ENCODE data around the gene TRAF3IP3. TPM values are rescaled to one million over a fixed set of nuclear protein-coding genes. Genes with fewer than 3 reads are reported as not detected.

Gene TRAF3IP3, protein sequence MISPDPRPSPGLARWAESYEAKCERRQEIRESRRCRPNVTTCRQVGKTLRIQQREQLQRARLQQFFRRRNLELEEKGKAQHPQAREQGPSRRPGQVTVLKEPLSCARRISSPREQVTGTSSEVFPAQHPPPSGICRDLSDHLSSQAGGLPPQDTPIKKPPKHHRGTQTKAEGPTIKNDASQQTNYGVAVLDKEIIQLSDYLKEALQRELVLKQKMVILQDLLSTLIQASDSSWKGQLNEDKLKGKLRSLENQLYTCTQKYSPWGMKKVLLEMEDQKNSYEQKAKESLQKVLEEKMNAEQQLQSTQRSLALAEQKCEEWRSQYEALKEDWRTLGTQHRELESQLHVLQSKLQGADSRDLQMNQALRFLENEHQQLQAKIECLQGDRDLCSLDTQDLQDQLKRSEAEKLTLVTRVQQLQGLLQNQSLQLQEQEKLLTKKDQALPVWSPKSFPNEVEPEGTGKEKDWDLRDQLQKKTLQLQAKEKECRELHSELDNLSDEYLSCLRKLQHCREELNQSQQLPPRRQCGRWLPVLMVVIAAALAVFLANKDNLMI
- 1 to 10 TPM; 1.3 to 2.7 TPM for total RNA-seq
- long read RNA-seq, partial matches to known transcripts = 1 of 1 reads
- long read RNA-seq, other reads (novel, unspliced or antisense) = 0 of 1 reads

DNA sequence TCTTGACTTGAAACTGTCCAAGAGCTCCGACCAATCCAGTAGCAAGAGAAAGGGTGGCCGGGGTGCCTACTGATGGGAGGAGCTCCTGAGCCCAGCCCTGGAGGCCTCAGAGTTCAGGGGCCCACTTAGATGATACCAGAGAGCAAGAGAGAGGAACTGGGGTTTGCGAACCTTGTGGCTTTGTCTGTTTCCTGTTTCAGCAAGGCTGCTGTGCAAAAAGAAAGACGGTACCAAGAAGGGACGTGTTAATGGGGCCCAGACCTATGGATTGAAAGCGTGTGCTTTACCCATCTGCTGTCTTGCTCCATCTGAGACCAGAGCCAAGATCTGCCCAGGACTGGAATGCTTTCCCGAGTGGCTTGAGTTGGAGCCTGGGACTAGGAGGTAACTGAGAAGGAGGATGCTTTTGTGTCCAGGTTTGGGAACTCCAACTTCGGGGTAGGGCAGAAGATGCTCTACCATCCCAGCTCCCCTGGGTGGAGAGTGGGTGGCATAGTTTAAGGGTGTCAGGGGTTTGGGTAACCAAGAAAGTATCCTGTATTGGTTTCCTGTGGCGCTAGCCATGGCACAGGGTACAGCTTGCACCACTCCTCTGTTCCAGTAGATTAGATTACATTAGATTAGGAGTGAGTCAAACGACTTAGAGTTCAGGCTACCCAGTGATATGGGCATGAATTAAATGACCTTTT lies at the start of gene TRAF3IP3:
TRAF3IP3 (plus strand) TSS at position 128 of the 689 bp plus-strand sequence. CDS start 3,987 bp downstream, outside the sequence.
- intact Hi-C loops (cut with DNase I) = no loop called here
- DNase-seq = peak; percentile 28
- ATAC-seq = peak; percentile 72 to 77

DNA sequence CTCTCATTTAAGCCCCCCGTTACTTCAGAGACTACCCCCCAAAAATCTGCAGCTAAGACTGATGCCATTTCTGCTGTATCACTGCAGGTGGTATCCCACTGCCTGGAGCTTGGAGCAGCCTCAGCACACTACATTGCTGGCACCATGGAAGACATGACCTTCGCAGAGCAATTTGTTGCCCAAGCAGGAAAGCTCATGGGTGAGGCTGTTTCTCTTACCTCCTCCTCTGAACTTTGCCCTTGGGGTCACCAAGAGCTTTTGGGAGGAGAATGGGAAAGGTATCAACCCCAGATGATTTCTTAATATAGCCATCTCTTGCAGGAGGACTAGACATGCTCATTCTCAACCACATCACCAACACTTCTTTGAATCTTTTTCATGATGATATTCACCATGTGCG lies 49.2 kb upstream of the TRAF3IP3 start:
- ATAC-seq (no peak), DNase-seq (no peak)
- intact Hi-C loops (cut with DNase I) = no loop called here

DNA sequence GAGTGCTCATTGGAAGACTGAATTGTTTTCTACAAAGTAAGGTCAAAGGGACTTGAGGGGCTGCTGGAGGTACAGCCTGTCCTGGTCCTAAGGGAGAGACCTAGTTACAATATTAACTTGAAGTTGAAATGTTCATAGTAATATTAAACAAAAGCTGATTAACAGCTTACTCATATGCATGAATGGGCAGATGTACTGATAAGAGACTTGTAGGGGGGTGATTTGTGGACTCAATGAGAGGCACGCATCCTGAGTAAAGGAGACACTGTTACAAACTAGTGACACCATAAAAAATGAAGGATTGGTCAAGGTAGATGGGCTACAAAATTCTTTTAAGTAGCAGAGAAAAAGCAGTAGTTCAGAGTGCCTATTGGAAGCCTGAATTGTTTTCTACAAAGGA lies 48.5 kb upstream of the TRAF3IP3 start:
- intact Hi-C loops (cut with DNase I) = no loop called here
- ATAC-seq = no peak
- no peak for DNase-seq

DNA sequence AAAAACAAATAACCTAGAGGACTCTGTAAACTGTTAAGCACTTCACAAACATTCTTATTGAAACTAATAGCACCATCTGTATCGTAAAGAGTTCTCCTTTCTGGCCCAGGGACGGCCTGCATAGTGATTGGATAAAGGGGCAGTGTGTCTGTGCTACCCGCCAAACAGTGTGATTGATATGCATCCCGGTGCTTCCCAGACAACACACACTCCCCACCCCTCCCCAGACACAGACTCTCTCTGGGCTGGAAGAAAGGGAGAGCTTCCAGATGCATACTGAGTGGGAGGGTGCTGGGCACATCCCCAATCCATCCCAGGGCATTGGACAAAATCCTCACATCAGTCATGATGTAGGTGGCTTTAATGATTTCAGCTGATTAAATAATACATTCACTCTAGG lies 47.6 kb upstream of the TRAF3IP3 start:
- ATAC-seq = no peak
- no peak for DNase-seq
- intact Hi-C loops (cut with DNase I) = no loop called here

DNA sequence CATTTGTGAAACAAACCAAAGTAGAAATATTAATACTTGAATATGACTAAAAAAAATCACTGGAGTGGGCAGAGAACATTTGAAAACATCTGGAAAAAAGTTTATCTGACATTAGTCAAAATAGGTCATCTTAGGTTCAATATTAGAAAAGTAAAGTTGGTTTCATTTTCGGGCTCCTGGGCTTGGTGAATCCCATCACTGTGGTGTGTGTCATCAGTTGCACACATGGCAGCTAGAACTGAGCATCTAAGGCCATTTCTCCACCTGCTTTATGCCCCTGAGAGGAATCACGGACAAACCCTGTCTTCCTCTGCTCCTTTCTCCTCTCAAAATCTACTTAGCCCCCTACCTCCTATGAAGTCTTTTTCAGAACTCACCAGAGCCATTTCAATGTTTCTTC lies 45.8 kb upstream of the TRAF3IP3 start:
- DNase-seq (no peak), ATAC-seq (no peak)
- intact Hi-C loops (cut with DNase I) = no loop called here

DNA sequence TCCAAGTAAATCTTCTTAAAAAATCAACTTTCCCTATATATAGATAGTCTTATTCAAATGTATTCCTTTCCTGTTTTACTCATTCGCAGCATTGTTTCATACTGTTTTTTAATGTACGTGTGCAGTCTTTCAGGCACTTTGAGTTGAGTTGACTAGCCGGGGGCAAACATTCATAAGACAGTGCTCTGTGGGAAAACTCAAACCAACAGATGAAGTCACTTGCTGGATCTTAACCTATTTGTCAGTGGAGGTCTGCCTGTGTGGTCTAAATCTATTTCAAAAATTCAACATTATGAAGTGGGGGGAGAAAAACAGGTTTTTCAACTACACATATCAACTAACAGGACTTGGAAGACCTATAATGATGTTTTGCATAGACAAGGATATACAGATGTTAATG lies 45.0 kb upstream of the TRAF3IP3 start:
- ATAC-seq = no peak
- intact Hi-C loops (cut with DNase I) = no loop called here
- DNase-seq = no peak

DNA sequence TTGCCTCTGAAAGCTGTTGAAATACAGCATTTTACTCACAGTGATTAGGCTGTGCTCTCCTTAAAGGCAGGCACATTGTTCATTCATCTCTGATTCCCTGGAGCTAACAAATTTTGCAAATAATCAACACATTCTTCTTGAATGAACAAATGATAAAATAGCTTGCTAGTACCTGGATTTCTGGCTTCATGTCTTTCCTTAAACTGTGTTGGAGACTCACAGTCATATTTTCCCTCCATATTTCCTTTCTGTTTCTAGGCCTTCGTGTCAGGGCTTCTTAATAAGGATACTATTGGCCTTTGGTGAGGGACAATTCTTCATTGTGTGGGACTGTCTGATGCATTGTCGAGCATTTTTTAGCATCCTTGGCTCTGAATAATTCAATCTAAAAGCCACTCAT lies 41.5 kb upstream of the TRAF3IP3 start:
- intact Hi-C loops (cut with DNase I) = no loop called here
- DNase-seq = no peak
- no peak for ATAC-seq

DNA sequence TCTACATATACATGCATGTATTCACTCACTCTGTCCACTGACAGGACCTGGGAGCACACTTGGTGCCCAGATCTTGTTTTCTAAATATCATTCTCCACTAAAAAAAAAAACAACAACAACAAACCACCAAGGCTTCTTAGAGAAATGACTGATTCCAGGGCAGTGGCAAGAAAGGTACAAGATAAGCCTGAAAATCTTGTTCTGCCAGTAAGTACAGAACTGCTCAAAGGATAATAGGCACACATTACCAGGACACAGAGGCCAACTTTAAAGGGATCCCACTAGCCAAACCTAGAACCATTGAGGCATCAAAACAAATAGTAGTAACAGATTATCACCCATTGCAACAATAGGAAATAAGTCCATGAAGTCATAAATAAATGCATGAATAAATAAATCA lies 40.5 kb upstream of the TRAF3IP3 start:
- DNase-seq (no peak), ATAC-seq (no peak)
- intact Hi-C loops (cut with DNase I) = no loop called here

DNA sequence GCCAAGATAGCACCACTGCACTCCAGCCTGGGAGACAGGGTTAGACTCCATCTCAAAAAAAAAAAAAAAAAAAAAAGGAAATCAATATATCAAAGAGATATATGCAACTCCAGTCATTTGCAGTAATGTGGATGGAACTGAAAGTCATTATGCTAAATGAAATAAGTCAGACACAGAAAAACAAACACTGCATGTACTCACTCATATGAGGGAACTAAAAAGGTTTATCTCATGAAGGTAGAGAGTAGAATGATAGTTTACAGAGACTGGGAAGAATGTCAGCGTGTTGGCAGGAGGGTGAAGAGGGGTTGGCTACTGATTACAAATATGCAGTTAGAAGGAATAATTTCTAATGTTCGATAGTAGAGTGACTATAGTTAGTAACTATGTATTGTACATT lies 38.0 kb upstream of the TRAF3IP3 start:
- ATAC-seq (no peak), DNase-seq (no peak)
- intact Hi-C loops (cut with DNase I) = no loop called here

DNA sequence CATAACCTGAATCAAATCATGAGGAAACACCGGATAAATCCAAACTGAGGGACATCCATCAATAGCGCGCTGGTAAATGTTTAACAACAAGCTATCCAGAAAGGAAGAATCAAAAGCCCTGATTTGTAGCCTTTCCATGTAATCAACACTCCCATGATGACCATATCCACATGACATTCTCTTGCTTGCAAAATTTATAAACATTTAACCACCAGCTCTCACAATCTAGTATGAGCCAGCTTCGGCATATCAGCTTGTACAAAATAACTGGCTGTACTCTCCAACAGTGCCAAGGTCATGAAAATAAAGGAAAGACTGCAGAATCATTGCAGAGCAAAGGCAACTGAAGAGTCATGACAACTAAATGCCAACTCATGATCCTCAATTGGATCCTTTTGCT lies 35.5 kb upstream of the TRAF3IP3 start:
- no peak for DNase-seq
- ATAC-seq = peak; percentile 73 to 86
- intact Hi-C loops (cut with DNase I) = no loop called here

DNA sequence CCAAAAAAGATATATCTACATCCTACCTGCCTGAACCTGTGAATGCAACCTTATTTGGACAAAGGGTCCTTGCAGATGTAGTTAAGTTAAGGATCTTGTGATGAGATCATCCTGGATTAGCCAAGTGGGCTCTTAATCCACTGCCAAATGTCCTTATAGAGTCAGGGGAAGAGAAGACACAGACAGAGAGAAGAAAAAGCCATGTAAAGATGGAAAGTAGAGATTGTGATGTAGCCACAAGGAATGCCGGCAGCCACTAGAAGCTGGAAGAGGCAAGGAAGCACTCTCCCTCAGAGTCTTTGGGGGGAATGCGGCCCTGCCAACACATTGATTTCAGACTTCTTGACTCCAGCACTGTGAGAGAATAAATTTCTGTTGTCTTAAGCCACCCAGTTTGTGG lies 35.0 kb upstream of the TRAF3IP3 start:
- intact Hi-C loops (cut with DNase I) = no loop called here
- no peak for DNase-seq
- no peak for ATAC-seq

DNA sequence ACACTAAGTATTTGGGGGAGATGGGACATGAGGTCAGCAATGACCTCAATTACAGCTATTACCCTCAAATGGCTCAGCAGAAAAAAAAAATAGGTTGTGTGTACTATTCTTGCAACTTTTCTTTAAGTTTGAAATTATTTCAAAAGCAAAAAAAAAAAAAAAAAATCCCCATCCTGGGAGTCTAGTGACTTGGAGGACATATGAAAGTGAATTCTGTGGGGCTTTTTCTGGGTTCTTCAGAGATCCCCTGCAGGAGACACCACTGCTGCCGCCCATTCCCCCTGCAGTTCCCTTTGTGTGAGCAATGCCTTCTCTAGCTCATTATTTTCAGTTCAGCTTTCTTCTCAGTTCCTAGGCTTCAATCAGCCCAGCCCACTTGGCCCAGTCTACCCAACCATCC lies 34.5 kb upstream of the TRAF3IP3 start:
- no peak for ATAC-seq
- intact Hi-C loops (cut with DNase I) = no loop called here
- no peak for DNase-seq

DNA sequence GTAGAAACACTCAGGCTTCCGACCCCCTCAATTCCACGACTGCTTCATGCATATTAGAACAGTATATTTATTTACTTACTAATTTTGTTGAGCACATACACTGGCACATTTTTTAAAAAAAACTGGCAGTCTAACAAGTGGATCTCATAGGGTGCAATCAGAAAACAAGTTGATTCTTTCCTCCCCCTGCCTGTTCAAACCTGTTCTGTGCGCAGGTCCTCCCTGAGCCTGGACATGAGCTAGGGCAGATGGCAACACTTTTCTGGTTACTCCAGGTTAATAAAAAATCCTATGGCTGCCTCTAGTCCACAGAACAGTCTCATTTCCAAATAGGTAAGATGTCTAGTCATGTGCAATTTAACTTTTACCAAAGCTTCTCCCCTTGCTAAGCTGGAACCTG lies 32.6 kb upstream of the TRAF3IP3 start:
- intact Hi-C loops (cut with DNase I) = no loop called here
- DNase-seq = no peak
- no peak for ATAC-seq

DNA sequence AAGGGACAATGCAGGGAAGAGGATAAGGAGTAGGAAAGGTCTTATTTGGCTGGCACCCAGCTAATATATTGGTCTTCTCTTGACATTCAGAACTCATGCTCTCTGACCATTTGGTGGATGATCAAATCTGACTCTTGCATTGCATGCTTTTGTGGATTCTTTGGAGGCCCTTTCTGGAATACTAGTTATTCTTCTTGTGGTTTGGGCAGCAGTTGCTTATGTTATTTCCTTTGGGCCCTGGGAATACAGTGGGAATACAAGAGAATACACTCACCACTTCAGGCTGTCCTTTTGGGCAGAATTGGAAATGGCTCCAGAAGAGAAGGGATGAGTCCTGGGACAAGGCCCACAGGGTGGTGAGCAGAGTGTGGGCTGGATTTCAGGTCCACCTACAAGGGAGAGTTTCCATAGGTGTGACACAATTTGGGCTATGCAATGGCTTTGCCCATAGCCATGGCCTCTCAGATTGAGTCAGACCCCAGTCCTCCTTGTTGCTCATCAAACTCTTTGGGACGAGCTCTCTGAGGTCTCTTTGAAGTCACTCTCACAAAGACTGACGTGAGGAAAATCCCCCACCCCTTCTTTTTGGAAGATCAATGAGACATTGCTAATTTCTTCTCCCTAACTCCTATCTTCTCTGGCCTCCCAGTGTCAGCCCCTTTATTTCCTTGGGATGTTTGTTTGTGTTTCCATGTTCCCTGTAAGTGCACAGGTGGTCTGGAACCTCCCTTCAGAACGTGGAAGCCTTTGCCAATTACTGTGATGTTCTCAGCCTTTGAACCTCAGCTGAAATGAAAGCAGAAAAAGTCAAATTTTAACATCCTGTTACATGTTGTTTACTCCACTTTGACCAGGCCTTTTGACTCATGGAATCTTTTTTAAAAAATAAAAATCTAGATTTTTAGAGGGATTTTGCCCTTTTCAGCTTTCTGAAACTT lies 31.8 kb upstream of the TRAF3IP3 start:
- DNase-seq (no peak), ATAC-seq (no peak)
- intact Hi-C loops (cut with DNase I) = no loop called here

DNA sequence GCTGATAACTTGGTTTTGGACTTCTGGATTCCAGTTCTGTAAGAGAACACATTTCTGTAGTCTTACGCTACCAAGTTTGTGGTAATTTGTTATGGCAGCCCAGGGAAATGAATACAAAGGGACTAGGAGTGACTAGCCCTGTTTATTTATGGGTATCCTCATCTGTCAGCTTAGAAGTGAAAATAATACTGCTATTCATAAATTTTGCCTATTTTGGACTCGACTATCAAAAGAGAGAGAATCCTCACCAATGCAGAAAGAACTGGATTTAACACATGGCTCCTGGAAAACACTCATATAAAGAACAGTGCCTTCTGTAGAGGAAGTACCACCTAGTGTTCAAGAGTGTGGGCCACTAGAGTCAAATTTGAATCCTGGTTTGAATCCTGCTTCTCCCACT lies 28.6 kb upstream of the TRAF3IP3 start:
- intact Hi-C loops (cut with DNase I) = no loop called here
- no peak for ATAC-seq

DNA sequence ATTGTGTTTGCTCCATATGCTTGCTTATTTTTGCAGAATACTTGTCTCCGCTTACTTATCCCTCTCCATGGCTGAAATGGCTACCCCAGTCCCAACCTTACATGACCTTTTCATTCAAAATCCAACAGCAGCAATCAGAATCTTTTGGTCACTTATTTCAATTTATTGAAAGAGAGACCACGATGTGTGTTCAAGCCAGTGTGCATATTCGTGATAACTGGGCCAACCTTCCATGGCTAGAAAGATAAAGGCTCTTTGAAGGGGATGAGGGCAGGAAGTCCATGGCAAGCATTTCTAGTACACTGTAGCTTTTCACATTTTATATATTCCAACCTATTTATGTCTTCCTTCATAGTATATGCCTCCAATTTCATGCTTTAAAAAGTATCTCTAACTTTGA lies 28.1 kb upstream of the TRAF3IP3 start:
- ATAC-seq (no peak), DNase-seq (no peak)
- intact Hi-C loops (cut with DNase I) = no loop called here

More for the DNA sequence above, 28.6 kb upstream of the TRAF3IP3 start:
- DNase-seq = no peak

DNA sequence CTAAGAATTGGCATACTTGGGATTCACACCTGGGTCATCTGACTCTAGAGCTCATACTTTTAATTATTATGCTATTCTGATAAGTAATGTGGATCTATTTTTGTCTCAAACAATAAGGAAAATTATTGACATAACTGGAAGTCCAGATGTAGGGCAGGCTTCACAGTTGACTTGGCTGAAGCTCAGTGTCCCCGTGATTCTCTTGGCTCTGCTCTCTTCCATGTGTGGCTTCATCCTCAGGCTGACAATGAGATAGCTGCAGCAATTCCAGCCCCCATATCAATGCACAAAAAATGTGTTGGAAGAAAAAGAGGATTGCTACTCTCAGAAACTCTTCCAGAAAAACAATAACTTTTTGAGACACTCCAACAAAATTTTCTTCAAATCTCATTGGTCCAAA lies 27.4 kb upstream of the TRAF3IP3 start:
- DNase-seq (peak; percentile 30), ATAC-seq (peak; percentile 49 to 93)
- intact Hi-C loops (cut with DNase I) = no loop called here

DNA sequence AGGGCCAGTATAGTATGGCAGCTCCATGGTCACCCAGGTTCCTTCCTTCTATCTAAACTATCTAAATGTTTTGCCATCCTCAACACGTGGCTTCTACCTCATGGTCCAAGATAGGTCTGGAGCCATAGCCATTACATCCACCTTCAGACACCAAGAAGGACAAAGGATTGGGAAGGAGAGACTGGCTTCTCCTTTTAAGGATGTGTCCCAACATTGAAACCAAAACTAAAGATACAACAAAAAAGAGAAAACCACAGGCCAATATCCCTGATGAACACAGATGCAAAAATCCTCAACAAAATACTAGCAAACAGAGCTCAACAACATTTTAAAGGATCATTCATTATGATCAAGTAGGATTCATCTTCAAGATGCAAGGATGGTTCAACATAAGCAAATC lies 26.4 kb upstream of the TRAF3IP3 start:
- intact Hi-C loops (cut with DNase I) = no loop called here
- no peak for DNase-seq
- ATAC-seq = no peak

DNA sequence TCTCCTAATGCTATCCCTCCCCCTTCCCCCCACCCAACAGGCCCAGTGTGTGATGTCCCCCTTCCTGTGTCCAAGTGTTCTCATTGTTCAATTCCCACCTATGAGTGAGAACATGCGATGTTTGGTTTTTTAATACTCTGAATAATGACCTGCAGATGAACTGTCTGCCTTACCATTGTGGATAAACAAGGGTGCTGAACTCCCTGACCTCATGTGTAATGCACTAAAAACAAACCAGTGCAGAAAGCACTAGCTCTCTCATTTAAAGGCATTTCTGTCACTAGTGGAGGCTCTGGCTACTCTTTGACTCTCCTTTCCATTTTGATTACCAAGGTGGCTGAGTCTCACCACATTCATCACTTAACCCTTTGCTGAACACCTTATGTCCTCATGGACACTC lies 23.1 kb upstream of the TRAF3IP3 start:
- ATAC-seq = no peak
- intact Hi-C loops (cut with DNase I) = no loop called here
- DNase-seq = no peak
